IMR-90 (cell line): Measurements from ENCODE around the gene CAPN8.

Experiments
- BHLHE40 ChIP-seq: fragments of 150-350 bp; IDR thresholded peaks from 2 replicates; pipeline ENCODE4 v1.6.1; 2016; ENCODE audit warnings: mild to moderate bottlenecking, low read depth, low read length
- CHD1 ChIP-seq: IDR thresholded peaks from 2 replicates; pipeline ENCODE4 v1.6.1; 2012; ENCODE audit warnings: low read depth, low read length, improper control_type of control experiment
- CTCF ChIP-seq: conservative IDR thresholded peaks from 2 replicates; pipeline ENCODE4 v1.5.1; 2012; ENCODE audit warnings: mild to moderate bottlenecking, low read depth, low read length, improper control_type of control experiment
- ELK1 ChIP-seq: fragments of 150-350 bp; IDR thresholded peaks from 2 replicates; pipeline ENCODE4 v1.6.1; 2016; ENCODE audit warnings: low read depth, mild to moderate bottlenecking, low read length, moderate library complexity, borderline replicate concordance
- MAFK ChIP-seq: IDR thresholded peaks from 2 replicates; pipeline ENCODE4 v1.6.1; 2012; ENCODE audit warnings: low read depth, low read length, improper control_type of control experiment
- MAZ ChIP-seq: IDR thresholded peaks from 2 replicates; pipeline ENCODE4 v1.6.1; 2012; ENCODE audit warnings: low read depth, mild to moderate bottlenecking, low read length, improper control_type of control experiment, moderate library complexity, borderline replicate concordance
- MXI1 ChIP-seq: IDR thresholded peaks from 2 replicates; pipeline ENCODE4 v1.6.1; 2012; ENCODE audit warnings: low read depth, mild to moderate bottlenecking, low read length, moderate library complexity, borderline replicate concordance
- POLR2A ChIP-seq: IDR thresholded peaks from 2 replicates; pipeline ENCODE4 v1.6.1; 2012; ENCODE audit warnings: mild to moderate bottlenecking, low read depth, low read length
- RAD21 ChIP-seq: IDR thresholded peaks from 2 replicates; pipeline ENCODE4 v1.6.1; 2012; ENCODE audit warnings: low read length, improper control_type of control experiment
- RCOR1 ChIP-seq: IDR thresholded peaks from 2 replicates; pipeline ENCODE4 v1.6.1; 2012; ENCODE audit warnings: mild to moderate bottlenecking, low read length, improper control_type of control experiment; ENCODE audit not compliant: insufficient replicate concordance
- RFX5 ChIP-seq: IDR thresholded peaks from 2 replicates; pipeline ENCODE4 v1.8.0; 2012; ENCODE audit warnings: low read depth, mild to moderate bottlenecking, low read length, moderate library complexity
- SMC3 ChIP-seq: fragments of 150-350 bp; IDR thresholded peaks from 2 replicates; pipeline ENCODE4 v1.6.1; 2016; ENCODE audit warnings: low read depth, mild to moderate bottlenecking, antibody characterized with exemption, low read length, moderate library complexity
- USF2 ChIP-seq: fragments of 150-350 bp; IDR thresholded peaks from 2 replicates; pipeline ENCODE4 v1.6.1; 2017; ENCODE audit warnings: mild to moderate bottlenecking, antibody characterized with exemption, low read length, low read depth

- TF ChIP-seq CTCF: no peak
- TF ChIP-seq POLR2A: no peak
- TF ChIP-seq MAFK: no peak
- no peak; the same call in 1 of the 2 replicates for TF ChIP-seq MXI1
- no peak for TF ChIP-seq RAD21
- no peak for TF ChIP-seq BHLHE40
- no peak for TF ChIP-seq RFX5
- no peak for TF ChIP-seq SMC3
- no peak for TF ChIP-seq MAZ
- no peak for TF ChIP-seq RCOR1
- no peak for TF ChIP-seq USF2
- TF ChIP-seq ELK1: no peak
- TF ChIP-seq CHD1: no peak
Measured at GRCh38 chr1:223713546-223714420, 48.3 kb upstream of the CAPN8 start.
